Karpas-422 (cell line): Measurements from ENCODE around the gene TADA2B. TPM values are rescaled to one million over a fixed set of nuclear protein-coding genes. Genes with fewer than 3 reads are reported as not detected.

ENCODE experiments used
- DNase-seq: peaks from one replicate; pipeline ENCODE4 v3.0.0-alpha.2; 2015
- H2AFZ ChIP-seq: fragments of 200-600 bp; sonication (generic); 2 replicates; pipeline ENCODE4 v1.6.1; 2014; ENCODE audit warnings: antibody characterized with exemption, low read length, mixed read lengths
- H3K27ac ChIP-seq: fragments of 200-600 bp; sonication (generic); 2 replicates; pipeline ENCODE4 v1.5.1; 2014; ENCODE audit warnings: mild to moderate bottlenecking, low read length, moderate library complexity
- H3K27me3 ChIP-seq: fragments of 200-600 bp; sonication (generic); 2 replicates; pipeline ENCODE4 v1.6.1; 2014; ENCODE audit warnings: low read length, mixed read lengths
- H3K36me3 ChIP-seq: fragments of 200-600 bp; sonication (generic); 2 replicates; pipeline ENCODE4 v1.6.1; 2014; ENCODE audit warnings: low read length, mixed read lengths; ENCODE audit not compliant: insufficient read depth
- H3K4me1 ChIP-seq: fragments of 200-600 bp; sonication (generic); 2 replicates; pipeline ENCODE4 v1.6.1; 2014; ENCODE audit warnings: mild to moderate bottlenecking, low read length, mixed read lengths
- H3K4me2 ChIP-seq: fragments of 200-600 bp; sonication (generic); 2 replicates; pipeline ENCODE4 v1.6.1; 2014; ENCODE audit warnings: low read length, low read depth, mild to moderate bottlenecking; ENCODE audit not compliant: poor library complexity, severe bottlenecking
- H3K4me3 ChIP-seq: fragments of 200-600 bp; sonication (generic); 2 replicates; pipeline ENCODE4 v1.5.1; 2014; ENCODE audit warnings: mild to moderate bottlenecking, antibody characterized with exemption, low read length, mixed read lengths
- H3K79me2 ChIP-seq: fragments of 200-600 bp; sonication (generic); 2 replicates; pipeline ENCODE4 v1.6.1; 2014; ENCODE audit warnings: mild to moderate bottlenecking, low read length, mixed read lengths
- H3K9ac ChIP-seq: fragments of 200-600 bp; sonication (generic); 2 replicates; pipeline ENCODE4 v1.6.0; 2014; ENCODE audit warnings: low read length
- H3K9me2 ChIP-seq: fragments of 200-600 bp; sonication (generic), shearing (Covaris generic); replicated peaks from 2 replicates; pipeline ENCODE4 v1.6.0; 2014; ENCODE audit warnings: mild to moderate bottlenecking, low read length, moderate library complexity; ENCODE audit not compliant: insufficient read depth
- H3K9me3 ChIP-seq: fragments of 300-700, 200-600 bp; sonication (generic); 2 replicates; pipeline ENCODE4 v1.6.1; 2014; ENCODE audit warnings: low read length, mixed read lengths
- H4K20me1 ChIP-seq: fragments of 200-600 bp; sonication (generic); 2 replicates; pipeline ENCODE4 v1.6.1; 2014; ENCODE audit warnings: mild to moderate bottlenecking, antibody characterized with exemption, low read length, low read depth; ENCODE audit not compliant: insufficient read depth
- total RNA-seq: library from RNA; depleted of rRNA; stranded (reverse); fragments of >200 nt; shearing (Covaris generic); gene quantifications from 2 replicates; pipeline ENCODE4 v1.2.3, GENCODE V29; 2014; ENCODE audit warnings: low replicate concordance

Gene TADA2B
- total RNA-seq, 1 experiment from 2014 or later, result 12.8 TPM

DNA sequence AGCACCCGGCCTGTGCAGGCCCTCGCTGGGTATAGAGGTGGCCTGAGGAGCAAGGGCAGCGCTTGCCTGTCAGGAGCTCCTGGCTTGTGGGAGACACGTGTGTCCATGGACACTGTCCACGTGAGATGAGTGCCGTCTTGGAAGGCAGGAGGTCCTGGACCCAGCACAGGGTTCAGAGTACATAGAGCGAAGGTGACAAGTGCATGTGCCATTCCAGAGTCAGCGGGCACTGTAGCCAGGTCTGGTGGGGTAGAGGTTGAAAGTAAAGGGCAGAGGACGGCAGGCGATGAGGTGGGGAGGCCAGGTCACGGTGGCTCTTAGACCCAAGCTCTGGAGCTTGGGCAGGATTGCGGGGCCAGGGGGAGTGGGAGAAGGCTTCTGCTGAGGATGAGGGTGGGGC is 28.4 kb upstream of the TADA2B start:
- H3K27ac ChIP-seq, result no peak overlapping the region
- H3K9ac ChIP-seq, result no peak overlapping the region
- H3K36me3 ChIP-seq, result peaks cover 12% of the 10 kb centered on the region; the same call in 1 of the 2 replicates
- H2AFZ ChIP-seq, result no peak overlapping the region
- no peaks in the 10 kb centered on the region for H4K20me1 ChIP-seq
- H3K79me2 ChIP-seq, result no peaks in the 10 kb centered on the region
- no peak overlapping the region for H3K4me2 ChIP-seq
- no peaks in the 10 kb centered on the region for H3K27me3 ChIP-seq
- H3K4me3 ChIP-seq, result no peak overlapping the region
- DNase-seq, result no peak
- H3K9me3 ChIP-seq, result no peaks in the 10 kb centered on the region
- H3K4me1 ChIP-seq, result peaks cover 16% of the 10 kb centered on the region
- no peaks in the 10 kb centered on the region for H3K9me2 ChIP-seq

DNA sequence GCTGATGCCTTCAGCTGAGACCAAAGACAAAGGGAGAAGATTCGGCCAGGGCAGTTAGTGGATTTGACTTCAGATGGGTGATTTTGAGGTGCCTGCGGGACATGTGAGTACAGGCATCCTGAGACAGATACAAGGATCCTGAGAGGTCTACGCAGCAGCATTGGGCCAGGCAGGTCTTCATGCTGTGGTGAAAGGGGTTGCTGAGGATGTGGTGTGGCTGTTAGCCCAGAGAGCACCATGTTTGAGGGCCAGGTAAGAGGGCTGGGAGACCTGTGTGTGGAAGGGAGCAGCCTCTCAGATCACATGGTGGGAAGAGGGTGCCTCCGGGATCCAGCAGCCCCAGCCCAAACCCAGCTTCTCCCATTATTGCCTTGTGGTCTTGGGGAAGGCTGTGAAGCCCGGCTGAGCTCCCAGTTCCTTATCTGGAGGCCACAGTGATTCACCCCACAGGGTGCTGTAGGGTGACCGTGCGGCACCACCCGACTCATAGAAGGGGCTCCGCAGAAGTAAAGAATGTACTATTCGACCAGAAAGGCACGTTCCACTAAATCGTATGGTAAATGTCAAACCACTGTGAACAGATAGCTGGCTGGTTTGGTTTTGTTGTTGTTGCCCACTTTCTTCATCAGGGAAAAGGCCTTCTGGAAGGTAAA is 27.7 kb upstream of the TADA2B start:
- no peaks in the 10 kb centered on the region for H3K9me3 ChIP-seq
- no peaks in the 10 kb centered on the region for H3K9me2 ChIP-seq
- H3K27me3 ChIP-seq, result no peaks in the 10 kb centered on the region
- no peak overlapping the region for H2AFZ ChIP-seq
- H3K36me3 ChIP-seq, result peaks cover 12% of the 10 kb centered on the region; the same call in 1 of the 2 replicates
- no peaks in the 10 kb centered on the region for H4K20me1 ChIP-seq
- peaks cover 16% of the 10 kb centered on the region for H3K4me1 ChIP-seq
- H3K4me2 ChIP-seq, result no peak overlapping the region
- no peak overlapping the region for H3K27ac ChIP-seq
- H3K4me3 ChIP-seq, result no peak overlapping the region
- no peak for DNase-seq
- H3K9ac ChIP-seq, result no peak overlapping the region
- no peaks in the 10 kb centered on the region; the same call in 1 of the 2 replicates for H3K79me2 ChIP-seq

DNA sequence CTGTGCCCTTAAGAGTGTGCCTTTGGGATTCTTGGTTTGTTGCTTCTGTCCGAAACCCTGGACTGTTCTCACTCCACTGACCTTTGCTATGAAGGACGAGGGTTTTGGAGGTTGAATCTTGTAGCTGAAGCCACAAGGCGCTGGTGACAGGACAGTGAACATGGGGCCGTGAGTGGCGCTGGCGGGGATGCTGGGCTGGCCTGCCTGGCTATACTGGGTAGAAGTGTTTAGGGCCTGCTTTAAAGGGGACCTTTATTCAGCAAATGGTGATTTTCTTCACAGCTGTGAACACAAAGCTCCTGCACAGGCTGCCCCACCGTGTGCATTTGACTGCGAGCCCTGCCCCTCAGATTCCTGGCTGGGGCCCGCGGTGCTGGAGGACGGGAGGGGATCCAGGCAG is 27.1 kb upstream of the TADA2B start:
- no peaks in the 10 kb centered on the region; the same call in 1 of the 2 replicates for H3K79me2 ChIP-seq
- no peak overlapping the region for H3K27ac ChIP-seq
- no peak overlapping the region for H2AFZ ChIP-seq
- H4K20me1 ChIP-seq, result no peaks in the 10 kb centered on the region
- H3K4me3 ChIP-seq, result no peak overlapping the region
- no peaks in the 10 kb centered on the region for H3K27me3 ChIP-seq
- no peaks in the 10 kb centered on the region for H3K9me3 ChIP-seq
- no peak overlapping the region for H3K4me2 ChIP-seq
- peaks cover 12% of the 10 kb centered on the region; the same call in 1 of the 2 replicates for H3K36me3 ChIP-seq
- no peak overlapping the region for H3K9ac ChIP-seq
- DNase-seq, result no peak
- peaks cover 16% of the 10 kb centered on the region for H3K4me1 ChIP-seq
- H3K9me2 ChIP-seq, result no peaks in the 10 kb centered on the region

DNA sequence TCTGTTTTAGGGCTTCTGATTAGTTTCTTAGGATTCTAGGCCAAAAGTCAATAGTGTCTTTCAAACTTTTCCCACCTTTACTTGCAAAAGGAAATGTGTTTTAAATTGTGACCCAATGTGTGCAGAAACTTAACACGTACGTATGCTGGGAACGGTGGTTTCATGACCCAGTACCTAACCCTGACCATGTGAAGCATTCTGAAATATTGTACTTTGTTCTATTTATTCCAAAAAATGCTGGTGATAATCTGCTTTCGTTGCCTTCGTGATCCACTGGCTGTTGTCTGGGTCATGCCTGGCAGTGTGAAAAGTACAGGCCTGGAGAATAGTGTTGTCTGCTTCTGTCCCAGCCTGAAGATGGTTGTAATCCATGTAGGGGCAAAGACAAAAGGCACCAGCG is 26.7 kb upstream of the TADA2B start:
- Histone ChIP-seq H3K36me3 (peaks cover 12% of the 10 kb centered on the region; the same call in 1 of the 2 replicates), H2AFZ (no peak overlapping the region), H4K20me1 (no peaks in the 10 kb centered on the region), H3K27me3 (no peaks in the 10 kb centered on the region), H3K9me3 (no peaks in the 10 kb centered on the region), H3K4me2 (no peak overlapping the region), H3K27ac (no peak overlapping the region), H3K4me3 (no peak overlapping the region), H3K9ac (no peak overlapping the region), H3K79me2 (no peaks in the 10 kb centered on the region; the same call in 1 of the 2 replicates), H3K9me2 (no peaks in the 10 kb centered on the region), H3K4me1 (peaks cover 16% of the 10 kb centered on the region)
- no peak for DNase-seq

- Histone ChIP-seq H4K20me1 (no peaks in the 10 kb centered on the region), H3K4me2 (no peak overlapping the region), H3K79me2 (no peaks in the 10 kb centered on the region; the same call in 1 of the 2 replicates), H2AFZ (no peak overlapping the region), H3K9me2 (no peaks in the 10 kb centered on the region), H3K27ac (no peak overlapping the region), H3K36me3 (peaks cover 12% of the 10 kb centered on the region; the same call in 1 of the 2 replicates), H3K4me3 (no peak overlapping the region), H3K4me1 (peaks cover 16% of the 10 kb centered on the region), H3K27me3 (no peaks in the 10 kb centered on the region), H3K9ac (no peak overlapping the region), H3K9me3 (no peaks in the 10 kb centered on the region)
- DNase-seq, result no peak
Observed at GRCh38 chr4:7017446-7018048, 25.6 kb upstream of the TADA2B start.

- Histone ChIP-seq H2AFZ (no peak overlapping the region), H4K20me1 (no peaks in the 10 kb centered on the region), H3K9me2 (no peaks in the 10 kb centered on the region), H3K4me2 (no peak overlapping the region), H3K9me3 (no peaks in the 10 kb centered on the region), H3K27ac (no peak overlapping the region), H3K4me3 (no peak overlapping the region), H3K9ac (no peak overlapping the region), H3K36me3 (peaks cover 9% of the 10 kb centered on the region; the same call in 1 of the 2 replicates), H3K79me2 (no peaks in the 10 kb centered on the region; the same call in 1 of the 2 replicates), H3K4me1 (peaks cover 12% of the 10 kb centered on the region), H3K27me3 (no peaks in the 10 kb centered on the region)
- DNase-seq, result no peak
Observed at GRCh38 chr4:7018281-7018680, 24.9 kb upstream of the TADA2B start.

- H3K36me3 ChIP-seq, result peaks cover 5% of the 10 kb centered on the region; the same call in 1 of the 2 replicates
- no peak overlapping the region for H2AFZ ChIP-seq
- DNase-seq, result no peak
- H3K9me2 ChIP-seq, result no peaks in the 10 kb centered on the region
- no peaks in the 10 kb centered on the region for H3K27me3 ChIP-seq
- no peak overlapping the region for H3K9ac ChIP-seq
- peaks cover under 1% of the 10 kb centered on the region for H3K4me1 ChIP-seq
- H3K4me3 ChIP-seq, result no peak overlapping the region
- no peaks in the 10 kb centered on the region for H4K20me1 ChIP-seq
- H3K79me2 ChIP-seq, result no peaks in the 10 kb centered on the region; the same call in 1 of the 2 replicates
- H3K9me3 ChIP-seq, result no peaks in the 10 kb centered on the region
- no peak overlapping the region for H3K27ac ChIP-seq
- no peak overlapping the region for H3K4me2 ChIP-seq
Observed at GRCh38 chr4:7019367-7019766, 23.8 kb upstream of the TADA2B start.

DNA sequence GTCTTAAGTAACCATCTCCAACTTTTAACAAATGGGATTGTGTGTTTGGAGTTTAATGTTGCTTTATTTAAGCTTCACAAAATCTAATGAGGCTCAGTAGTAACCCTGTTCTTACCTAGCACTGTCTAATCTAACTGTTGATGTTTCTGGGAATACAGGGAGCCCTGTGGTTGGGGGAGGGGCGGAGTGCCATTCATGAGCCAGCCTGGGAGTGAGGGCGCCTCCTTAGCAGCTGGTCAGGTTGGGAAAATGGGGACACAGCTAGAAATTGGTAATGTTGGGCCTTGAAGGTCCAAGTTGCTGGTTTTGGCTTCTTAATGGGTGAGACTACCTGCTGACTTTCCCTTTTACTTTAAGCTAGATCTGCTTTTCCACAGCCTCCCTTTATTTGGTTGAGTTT is 22.9 kb upstream of the TADA2B start:
- Histone ChIP-seq H3K36me3 (peaks cover 3% of the 10 kb centered on the region; the same call in 1 of the 2 replicates), H3K4me1 (no peaks in the 10 kb centered on the region), H3K4me3 (no peak overlapping the region), H3K27ac (no peak overlapping the region), H2AFZ (no peak overlapping the region), H3K9me3 (no peaks in the 10 kb centered on the region), H3K9ac (no peak overlapping the region), H3K9me2 (no peaks in the 10 kb centered on the region), H3K27me3 (no peaks in the 10 kb centered on the region), H3K4me2 (no peak overlapping the region), H4K20me1 (no peaks in the 10 kb centered on the region), H3K79me2 (no peaks in the 10 kb centered on the region; the same call in 1 of the 2 replicates)
- DNase-seq, result no peak
